Measurements from ENCODE around the gene MPL. TPM values are rescaled to one million over a fixed set of nuclear protein-coding genes. Genes with fewer than 3 reads are reported as not detected.

The MPL gene
- total and polyA plus RNA-seq, 10 of the 15 experiments (the other 5 are each of a cell fraction or from before 2014, with no cell fraction given): not detected

DNA sequence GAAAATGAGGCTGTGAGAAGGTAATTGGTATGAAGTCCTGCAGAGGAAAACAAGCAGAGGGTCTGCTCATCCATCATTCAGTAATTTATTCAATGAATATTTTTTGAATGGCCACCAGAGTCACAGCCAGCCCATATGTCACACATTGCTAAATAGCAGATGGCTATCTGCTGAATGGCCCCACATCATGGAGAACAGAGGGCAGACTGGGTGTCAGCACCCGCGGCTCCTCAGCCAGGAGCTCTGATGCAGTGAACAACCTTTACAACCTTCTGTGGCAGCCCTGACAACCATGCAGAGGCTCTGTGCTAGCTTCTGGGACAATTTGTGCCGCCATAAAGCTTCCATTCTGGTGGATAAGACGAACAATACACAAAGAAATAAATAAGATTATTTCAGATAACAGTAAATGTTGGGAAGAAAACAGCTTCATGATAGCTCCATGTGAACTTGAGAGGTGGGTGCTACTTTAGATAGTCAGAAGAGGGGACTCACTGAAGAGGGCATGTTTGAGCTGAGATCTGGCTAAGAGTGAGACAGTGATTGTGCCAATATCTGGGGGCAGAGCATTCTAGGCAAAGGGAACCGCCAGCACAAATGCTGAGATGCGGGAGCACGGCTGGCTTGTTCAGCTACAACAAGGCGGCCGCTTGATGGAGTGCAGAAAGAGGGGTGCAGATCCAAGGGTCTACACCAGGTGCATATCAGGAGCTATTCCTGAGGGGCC, 49.4 kb upstream of the MPL start:
- ATAC-seq (no peak), FAIRE-seq (no peak), DNase-seq (ENCODE audit: low read depth, low spot score) (no peak)
- CTCF ChIA-PET: no interaction called here
- no peak for TF ChIP-seq IKZF2 (IDR thresholded peaks at IDR 0.05)
- no peak for TF ChIP-seq EZH2 (IDR thresholded peaks at IDR 0.05; ENCODE audit: borderline replicate concordance, control insufficient read depth, low read depth, low read length)
- TF ChIP-seq JUND (IDR thresholded peaks at IDR 0.05; ENCODE audit: low read depth, low read length): no peak
- TF ChIP-seq, protein P1, sequence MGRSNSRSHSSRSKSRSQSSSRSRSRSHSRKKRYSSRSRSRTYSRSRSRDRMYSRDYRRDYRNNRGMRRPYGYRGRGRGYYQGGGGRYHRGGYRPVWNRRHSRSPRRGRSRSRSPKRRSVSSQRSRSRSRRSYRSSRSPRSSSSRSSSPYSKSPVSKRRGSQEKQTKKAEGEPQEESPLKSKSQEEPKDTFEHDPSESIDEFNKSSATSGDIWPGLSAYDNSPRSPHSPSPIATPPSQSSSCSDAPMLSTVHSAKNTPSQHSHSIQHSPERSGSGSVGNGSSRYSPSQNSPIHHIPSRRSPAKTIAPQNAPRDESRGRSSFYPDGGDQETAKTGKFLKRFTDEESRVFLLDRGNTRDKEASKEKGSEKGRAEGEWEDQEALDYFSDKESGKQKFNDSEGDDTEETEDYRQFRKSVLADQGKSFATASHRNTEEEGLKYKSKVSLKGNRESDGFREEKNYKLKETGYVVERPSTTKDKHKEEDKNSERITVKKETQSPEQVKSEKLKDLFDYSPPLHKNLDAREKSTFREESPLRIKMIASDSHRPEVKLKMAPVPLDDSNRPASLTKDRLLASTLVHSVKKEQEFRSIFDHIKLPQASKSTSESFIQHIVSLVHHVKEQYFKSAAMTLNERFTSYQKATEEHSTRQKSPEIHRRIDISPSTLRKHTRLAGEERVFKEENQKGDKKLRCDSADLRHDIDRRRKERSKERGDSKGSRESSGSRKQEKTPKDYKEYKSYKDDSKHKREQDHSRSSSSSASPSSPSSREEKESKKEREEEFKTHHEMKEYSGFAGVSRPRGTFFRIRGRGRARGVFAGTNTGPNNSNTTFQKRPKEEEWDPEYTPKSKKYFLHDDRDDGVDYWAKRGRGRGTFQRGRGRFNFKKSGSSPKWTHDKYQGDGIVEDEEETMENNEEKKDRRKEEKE (IDR thresholded peaks at IDR 0.05): no peak
- TF ChIP-seq SMC3 (IDR thresholded peaks at IDR 0.05; ENCODE audit: borderline replicate concordance, low read length): no peak
- no peak for TF ChIP-seq CREM (IDR thresholded peaks at IDR 0.05; ENCODE audit: low read depth)
- TF ChIP-seq STAT3 (IDR thresholded peaks at IDR 0.05; ENCODE audit: low read depth, low read length): no peak
- TF ChIP-seq NR2F1 (conservative IDR thresholded peaks at IDR 0.05): no peak
- no peak for TF ChIP-seq RFX5 (IDR thresholded peaks at IDR 0.05; ENCODE audit: low read depth, low read length)
- TF ChIP-seq MEF2B (IDR thresholded peaks at IDR 0.05; ENCODE audit: partially characterized antibody, poor library complexity, severe bottlenecking): no peak
- no peak for TF ChIP-seq KDM1A (IDR thresholded peaks at IDR 0.05; ENCODE audit: borderline replicate concordance)
- TF ChIP-seq, protein P2, sequence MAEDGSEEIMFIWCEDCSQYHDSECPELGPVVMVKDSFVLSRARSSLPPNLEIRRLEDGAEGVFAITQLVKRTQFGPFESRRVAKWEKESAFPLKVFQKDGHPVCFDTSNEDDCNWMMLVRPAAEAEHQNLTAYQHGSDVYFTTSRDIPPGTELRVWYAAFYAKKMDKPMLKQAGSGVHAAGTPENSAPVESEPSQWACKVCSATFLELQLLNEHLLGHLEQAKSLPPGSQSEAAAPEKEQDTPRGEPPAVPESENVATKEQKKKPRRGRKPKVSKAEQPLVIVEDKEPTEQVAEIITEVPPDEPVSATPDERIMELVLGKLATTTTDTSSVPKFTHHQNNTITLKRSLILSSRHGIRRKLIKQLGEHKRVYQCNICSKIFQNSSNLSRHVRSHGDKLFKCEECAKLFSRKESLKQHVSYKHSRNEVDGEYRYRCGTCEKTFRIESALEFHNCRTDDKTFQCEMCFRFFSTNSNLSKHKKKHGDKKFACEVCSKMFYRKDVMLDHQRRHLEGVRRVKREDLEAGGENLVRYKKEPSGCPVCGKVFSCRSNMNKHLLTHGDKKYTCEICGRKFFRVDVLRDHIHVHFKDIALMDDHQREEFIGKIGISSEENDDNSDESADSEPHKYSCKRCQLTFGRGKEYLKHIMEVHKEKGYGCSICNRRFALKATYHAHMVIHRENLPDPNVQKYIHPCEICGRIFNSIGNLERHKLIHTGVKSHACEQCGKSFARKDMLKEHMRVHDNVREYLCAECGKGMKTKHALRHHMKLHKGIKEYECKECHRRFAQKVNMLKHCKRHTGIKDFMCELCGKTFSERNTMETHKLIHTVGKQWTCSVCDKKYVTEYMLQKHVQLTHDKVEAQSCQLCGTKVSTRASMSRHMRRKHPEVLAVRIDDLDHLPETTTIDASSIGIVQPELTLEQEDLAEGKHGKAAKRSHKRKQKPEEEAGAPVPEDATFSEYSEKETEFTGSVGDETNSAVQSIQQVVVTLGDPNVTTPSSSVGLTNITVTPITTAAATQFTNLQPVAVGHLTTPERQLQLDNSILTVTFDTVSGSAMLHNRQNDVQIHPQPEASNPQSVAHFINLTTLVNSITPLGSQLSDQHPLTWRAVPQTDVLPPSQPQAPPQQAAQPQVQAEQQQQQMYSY (CRISPR knock-in tag; IDR thresholded peaks at IDR 0.05): no peak
- TF ChIP-seq HDAC2 (IDR thresholded peaks at IDR 0.05): no peak
- Histone ChIP-seq H3K9ac (ENCODE audit: control insufficient read depth, insufficient read depth, low read length) (no peak overlapping the region), H3K4me2 (ENCODE audit: control insufficient read depth, insufficient read depth) (no peak overlapping the region), H2AFZ (ENCODE audit: control insufficient read depth, low read depth, low read length) (no peak overlapping the region), H3K79me2 (ENCODE audit: control insufficient read depth, insufficient read depth, low read length) (no peaks in the 10 kb centered on the region), H3K9me3 (replicated peaks; ENCODE audit: control insufficient read depth, insufficient read depth, low read length) (no peaks in the 10 kb centered on the region), H3K4me3 (no peak overlapping the region), H3K27ac (ENCODE audit: control insufficient read depth, insufficient read depth) (no peak overlapping the region), H3K27me3 (replicated peaks in 1 of 2; ENCODE audit: control insufficient read depth in 2 of 2, insufficient read depth in 2 of 2, low read length in 1 of 2) (no peaks in the 10 kb centered on the region; a peak in 2 of 4 replicates), H4K20me1 (ENCODE audit: control insufficient read depth, insufficient read depth) (no peaks in the 10 kb centered on the region), H3K36me3 (ENCODE audit: control insufficient read depth in 2 of 2, insufficient read depth in 2 of 2, low read length in 1 of 2) (no peaks in the 10 kb centered on the region), H3K4me1 (ENCODE audit: control insufficient read depth, insufficient read depth, low read length) (no peaks in the 10 kb centered on the region)
- POLR2A ChIA-PET: no interaction called here
- in situ Hi-C loops (cut with MboI): no loop called here
- intact Hi-C loops (cut with micrococcal nuclease; ENCODE audit: unreplicated experiment): no loop called here
- SMC1A ChIA-PET (ENCODE audit: uncharacterized antibody, unreplicated experiment): interaction anchor here (0.7 to 1.5 kb wide), 3 partner anchors 45 to 475 kb away, joined by 3 to 4 read pairs (median 3); no protein-coding TSS in a partner anchor
- 64% methylated on average over 9 of the region's 9 CpGs for WGBS (ENCODE audit: insufficient coverage, insufficient replicate concordance, low lambda C conversion rate, missing lambda C conversion rate)
- RAD21 ChIA-PET (ENCODE audit: unreplicated experiment): interaction anchor here (1.4 kb wide), 1 partner anchor 48 kb away, joined by 4 read pairs; no protein-coding TSS in a partner anchor
- no TSS peak for BruUV-seq (replicated peaks)

Measured in GM12878 (cell line).